ENCODE measurements around the gene ERC2. TPM values are rescaled to one million over a fixed set of nuclear protein-coding genes. Genes with fewer than 3 reads are reported as not detected.

The ERC2 gene
- polyA plus RNA-seq, 1 experiment, result 0.07 TPM

- no peak for DNase-seq (ENCODE audit: low read depth, low spot score)
- POLR2A ChIA-PET, result no interaction called here
- CTCF ChIA-PET, result no interaction called here
- Histone ChIP-seq H3K9me3 (ENCODE audit: control insufficient read depth, insufficient read depth, low read length) (no peaks in the 10 kb centered on the region; the same call in 1 of the 2 replicates), H3K4me3 (ENCODE audit: low read depth, low read length) (no peak overlapping the region), H3K27me3 (ENCODE audit: control insufficient read depth, insufficient read depth, low read length) (no peaks in the 10 kb centered on the region), H3K27ac (ENCODE audit: low read depth, low read length) (no peak overlapping the region)
- TF ChIP-seq CTCF (IDR thresholded peaks at IDR 0.05; ENCODE audit: low read depth, low read length), result no peak
Observed at GRCh38 chr3:55826097-55826496, 642.2 kb downstream of the ERC2 start.

- no peak for DNase-seq (ENCODE audit: low read depth, low spot score)
- Histone ChIP-seq H3K27ac (ENCODE audit: low read depth, low read length) (no peak overlapping the region), H3K4me3 (ENCODE audit: low read depth, low read length) (no peak overlapping the region), H3K9me3 (ENCODE audit: control insufficient read depth, insufficient read depth, low read length) (no peaks in the 10 kb centered on the region; the same call in 1 of the 2 replicates), H3K27me3 (ENCODE audit: control insufficient read depth, insufficient read depth, low read length) (peaks cover 6% of the 10 kb centered on the region)
- CTCF ChIA-PET, result no interaction called here
- POLR2A ChIA-PET, result no interaction called here
- TF ChIP-seq CTCF (IDR thresholded peaks at IDR 0.05; ENCODE audit: low read depth, low read length), result no peak
Observed at GRCh38 chr3:55824406-55824805, 643.9 kb downstream of the ERC2 start.

- CTCF ChIA-PET, result no interaction called here
- DNase-seq (ENCODE audit: low read depth, low spot score), result no peak
- Histone ChIP-seq H3K27me3 (ENCODE audit: control insufficient read depth, insufficient read depth, low read length) (peaks cover 6% of the 10 kb centered on the region), H3K9me3 (ENCODE audit: control insufficient read depth, insufficient read depth, low read length) (no peaks in the 10 kb centered on the region; the same call in 1 of the 2 replicates), H3K27ac (ENCODE audit: low read depth, low read length) (no peak overlapping the region), H3K4me3 (ENCODE audit: low read depth, low read length) (no peak overlapping the region)
- no peak for TF ChIP-seq CTCF (IDR thresholded peaks at IDR 0.05; ENCODE audit: low read depth, low read length)
- POLR2A ChIA-PET, result no interaction called here
Observed at GRCh38 chr3:55823829-55824228, 644.4 kb downstream of the ERC2 start.

GRCh38 chr3:55823001-55823400 lies 645.3 kb downstream of the ERC2 start:
- no peaks in the 10 kb centered on the region for H3K9me3 ChIP-seq (ENCODE audit: control insufficient read depth, insufficient read depth, low read length)
- peaks cover 6% of the 10 kb centered on the region for H3K27me3 ChIP-seq (ENCODE audit: control insufficient read depth, insufficient read depth, low read length)
- DNase-seq (ENCODE audit: low read depth, low spot score), result no peak
- H3K27ac ChIP-seq (ENCODE audit: low read depth, low read length), result no peak overlapping the region
- no peak for TF ChIP-seq CTCF (IDR thresholded peaks at IDR 0.05; ENCODE audit: low read depth, low read length)
- CTCF ChIA-PET, result no interaction called here
- H3K4me3 ChIP-seq (ENCODE audit: low read depth, low read length), result no peak overlapping the region
- POLR2A ChIA-PET, result no interaction called here

- TF ChIP-seq CTCF (IDR thresholded peaks at IDR 0.05; ENCODE audit: low read depth, low read length), result no peak
- CTCF ChIA-PET, result interaction anchor here (0.5 kb wide), 1 partner anchor 300 kb away, joined by 3 read pairs; no protein-coding TSS in a partner anchor
- DNase-seq (ENCODE audit: low read depth, low spot score), result no peak
- Histone ChIP-seq H3K4me3 (ENCODE audit: low read depth, low read length) (no peak overlapping the region), H3K27ac (ENCODE audit: low read depth, low read length) (no peak overlapping the region), H3K9me3 (ENCODE audit: control insufficient read depth, insufficient read depth, low read length) (no peaks in the 10 kb centered on the region), H3K27me3 (ENCODE audit: control insufficient read depth, insufficient read depth, low read length) (peaks cover 16% of the 10 kb centered on the region)
- POLR2A ChIA-PET, result no interaction called here
Observed at GRCh38 chr3:55819005-55819404, 649.3 kb downstream of the ERC2 start.
